ENCODE results near the gene SAAL1. TPM values are rescaled to one million over a fixed set of nuclear protein-coding genes. Genes with fewer than 3 reads are reported as not detected.
"Not testable (repeated sequence)": the region's sequence is repeated elsewhere in the genome, so short reads cannot be mapped to it uniquely, and the experiment has no call there.

The SAAL1 gene
- total and polyA plus RNA-seq, 5 donors from 2014 or later: 15.1 to 25.5 (median 19.1) TPM

DNA sequence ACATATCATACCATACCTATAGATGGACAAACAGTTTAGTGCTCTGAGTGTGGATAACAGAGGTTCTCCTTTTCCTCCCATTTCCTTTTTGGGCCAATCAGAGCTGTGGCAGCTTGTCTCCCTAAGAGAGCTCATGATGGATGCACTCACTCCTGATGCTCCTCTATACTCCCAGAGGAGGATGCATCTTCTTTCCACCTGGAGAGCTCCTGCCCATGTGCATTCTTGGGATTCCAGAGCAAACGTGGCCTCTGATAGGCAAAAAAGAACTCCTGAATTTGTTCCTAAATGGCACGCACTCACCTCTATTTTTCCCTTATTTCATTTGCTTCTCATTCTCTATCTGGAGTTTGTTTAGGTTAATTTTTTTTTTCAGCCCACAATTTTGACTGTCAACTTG lies 29.4 kb upstream of the SAAL1 start:
- Mint-ChIP-seq H3K36me3 (no peaks in the 10 kb centered on the region), H3K27ac (no peak overlapping the region), H3K27me3 (peaks cover 44% of the 10 kb centered on the region), H3K4me1 (no peaks in the 10 kb centered on the region), H3K4me3 (no peak overlapping the region), H3K9me3 (peaks cover 0 to 2% (median 0%) of the 10 kb centered on the region in 7 donors)
- Histone ChIP-seq H3K4me1 (ENCODE audit: control insufficient read depth, insufficient read depth, low read length, poor library complexity, severe bottlenecking) (no peaks in the 10 kb centered on the region), H3K27ac (ENCODE audit: insufficient read depth, low read length, poor library complexity, severe bottlenecking) (no peak overlapping the region), H3K9me3 (ENCODE audit: control insufficient read depth in 2 of 2, low read length in 2 of 2) (no peaks in the 10 kb centered on the region), H3K27me3 (ENCODE audit: control insufficient read depth, insufficient read depth, low read length) (peaks cover 20% of the 10 kb centered on the region), H3K36me3 (ENCODE audit: control insufficient read depth, insufficient read depth, low read length) (no peaks in the 10 kb centered on the region), H3K4me3 (ENCODE audit: low read depth, low read length) (no peak overlapping the region)
- ATAC-seq (ENCODE audit: low read depth in 2 of 2) (no peak), DNase-seq (no peak)

DNA sequence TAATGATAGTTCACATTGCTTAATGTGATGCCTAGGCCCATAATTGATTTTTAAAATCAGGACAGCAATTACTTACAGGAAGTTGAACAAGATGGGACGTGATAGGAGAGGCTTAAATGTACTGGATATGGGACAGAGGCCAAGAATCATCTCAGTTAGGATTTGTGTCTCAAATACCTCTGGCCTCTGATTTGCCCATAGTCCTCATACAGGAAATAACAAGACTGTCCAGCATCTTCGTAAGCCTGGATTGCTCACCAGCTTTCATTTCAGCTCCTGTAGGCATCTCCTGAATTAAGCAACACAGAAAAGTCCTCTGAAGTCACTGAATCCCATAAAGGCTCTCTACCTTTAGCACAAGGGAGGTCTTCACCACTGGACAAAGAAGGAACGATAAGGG lies 26.5 kb upstream of the SAAL1 start, which contains the start of gene MRGPRX3:
Gene MRGPRX3 (plus strand): TSS at position 231 of the 400 bp plus-strand sequence. CDS start 4,632 bp downstream, outside the sequence.
- Mint-ChIP-seq H3K9me3 (peaks cover 0 to 5% (median 0%) of the 10 kb centered on the region in 7 donors), H3K4me1 (no peaks in the 10 kb centered on the region), H3K36me3 (no peaks in the 10 kb centered on the region), H3K27ac (no peak within 1 kb of the TSS), H3K4me3 (no peak within 1 kb of the TSS), H3K27me3 (peaks cover 42% of the 10 kb centered on the region)
- Histone ChIP-seq H3K4me1 (ENCODE audit: control insufficient read depth, insufficient read depth, low read length, poor library complexity, severe bottlenecking) (no peaks in the 10 kb centered on the region), H3K4me3 (ENCODE audit: low read depth, low read length) (no peak within 1 kb of the TSS), H3K36me3 (ENCODE audit: control insufficient read depth, insufficient read depth, low read length) (no peaks in the 10 kb centered on the region), H3K9me3 (ENCODE audit: control insufficient read depth in 2 of 2, low read length in 2 of 2) (no peaks in the 10 kb centered on the region), H3K27ac (ENCODE audit: insufficient read depth, low read length, poor library complexity, severe bottlenecking) (no peak within 1 kb of the TSS), H3K27me3 (ENCODE audit: control insufficient read depth, insufficient read depth, low read length) (peaks cover 20% of the 10 kb centered on the region)
- no peak for ATAC-seq (ENCODE audit: low read depth in 2 of 2)
- DNase-seq: no peak

DNA sequence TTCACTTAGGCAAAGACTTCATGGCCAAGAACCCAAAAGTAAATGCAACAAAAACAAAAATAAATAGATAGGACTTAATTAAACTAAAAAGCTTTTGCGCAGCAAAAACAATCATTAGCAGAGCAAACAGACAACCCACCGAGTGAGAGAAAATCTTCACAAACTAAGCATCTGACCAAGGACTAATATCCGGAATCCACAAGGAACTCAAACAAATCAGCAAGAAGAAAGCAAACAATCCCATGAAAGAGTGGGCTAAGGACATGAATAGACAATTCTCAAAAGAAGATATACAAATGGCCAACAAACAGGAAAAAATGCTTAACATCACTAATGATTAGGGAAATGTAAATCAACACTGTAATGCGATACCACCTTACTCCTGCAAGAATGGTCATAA lies 25.2 kb upstream of the SAAL1 start:
- H3K9me3 ChIP-seq (ENCODE audit: control insufficient read depth in 2 of 2, low read length in 2 of 2); H3K4me1 Mint-ChIP-seq; H3K4me1 ChIP-seq (ENCODE audit: control insufficient read depth, insufficient read depth, low read length, poor library complexity, severe bottlenecking); H3K4me3 Mint-ChIP-seq; H3K36me3 Mint-ChIP-seq; H3K9me3 Mint-ChIP-seq; H3K4me3 ChIP-seq (ENCODE audit: low read depth, low read length); H3K27ac ChIP-seq (ENCODE audit: insufficient read depth, low read length, poor library complexity, severe bottlenecking); H3K27ac Mint-ChIP-seq; H3K36me3 ChIP-seq (ENCODE audit: control insufficient read depth, insufficient read depth, low read length); DNase-seq; ATAC-seq (ENCODE audit: low read depth in 2 of 2): not testable (repeated sequence)
- peaks cover 47% of the 10 kb centered on the region for H3K27me3 Mint-ChIP-seq
- peaks cover 20% of the 10 kb centered on the region for H3K27me3 ChIP-seq (ENCODE audit: control insufficient read depth, insufficient read depth, low read length)

DNA sequence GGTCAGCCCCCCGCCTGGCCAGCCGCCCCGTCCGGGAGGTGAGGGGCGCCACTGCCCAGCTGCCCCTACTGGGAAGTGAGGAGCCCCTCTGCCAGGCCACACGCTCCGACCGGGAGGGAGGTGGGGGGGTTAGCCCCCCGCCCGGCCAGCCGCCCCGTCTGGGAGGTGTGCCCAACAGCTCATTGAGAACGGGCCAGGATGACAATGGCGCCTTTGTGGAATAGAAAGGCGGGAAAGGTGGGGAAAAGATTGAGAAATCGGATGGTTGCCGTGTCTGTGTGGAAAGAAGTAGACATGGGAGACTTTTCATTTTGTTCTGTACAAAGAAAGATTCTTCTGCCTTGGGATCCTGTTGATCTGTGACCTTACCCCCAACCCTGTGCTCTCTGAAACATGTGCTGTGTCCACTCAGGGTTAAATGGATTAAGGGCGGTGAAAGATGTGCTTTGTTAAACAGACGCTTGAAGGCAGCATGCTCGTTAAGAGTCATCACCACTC lies 15.5 kb upstream of the SAAL1 start:
- H3K9me3 Mint-ChIP-seq; H3K9me3 ChIP-seq (ENCODE audit: control insufficient read depth in 2 of 2, low read length in 2 of 2); H3K27ac ChIP-seq (ENCODE audit: insufficient read depth, low read length, poor library complexity, severe bottlenecking); H3K4me1 ChIP-seq (ENCODE audit: control insufficient read depth, insufficient read depth, low read length, poor library complexity, severe bottlenecking); DNase-seq; H3K27ac Mint-ChIP-seq; H3K36me3 ChIP-seq (ENCODE audit: control insufficient read depth, insufficient read depth, low read length); H3K4me1 Mint-ChIP-seq; H3K4me3 ChIP-seq (ENCODE audit: low read depth, low read length); H3K27me3 ChIP-seq (ENCODE audit: control insufficient read depth, insufficient read depth, low read length); H3K4me3 Mint-ChIP-seq; H3K36me3 Mint-ChIP-seq; ATAC-seq (ENCODE audit: low read depth in 2 of 2): not testable (repeated sequence)
- peaks cover 21% of the 10 kb centered on the region for H3K27me3 Mint-ChIP-seq

DNA sequence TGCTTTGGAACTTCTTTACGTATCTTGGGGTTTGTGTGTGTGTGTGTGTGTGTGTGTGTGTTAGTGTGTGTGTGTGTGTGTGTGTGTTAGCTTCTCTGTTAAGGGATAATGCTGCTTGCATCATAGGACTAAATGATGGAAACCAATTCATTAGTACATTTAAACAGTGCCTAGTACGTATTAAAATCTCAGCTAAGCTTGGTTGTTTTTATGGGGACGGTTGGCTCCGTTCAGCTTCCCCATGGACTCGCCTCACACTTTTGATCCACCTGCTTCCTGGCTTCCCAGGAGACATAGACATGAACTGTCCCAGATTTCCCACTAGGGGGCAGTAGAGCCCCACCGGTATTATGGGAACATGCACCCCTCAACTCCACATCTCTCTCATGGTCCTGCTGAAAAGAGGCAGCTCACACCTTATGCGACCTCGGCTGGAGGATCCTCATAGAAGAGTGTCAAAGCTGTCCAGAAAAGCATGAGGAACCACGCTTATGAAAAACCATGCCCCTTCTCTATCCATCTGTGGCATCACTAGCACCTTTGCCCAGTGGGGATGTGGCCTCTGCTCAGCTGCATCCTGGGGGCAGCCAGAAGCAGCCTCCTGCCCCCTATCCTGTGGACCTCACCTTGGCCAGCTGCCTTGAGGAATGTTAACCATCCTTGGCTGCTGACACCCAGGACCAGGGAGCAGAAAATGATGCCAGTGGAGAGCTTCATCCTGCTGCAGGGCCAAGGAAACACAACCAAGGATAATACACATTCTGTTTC lies 9.7 kb upstream of the SAAL1 start:
- Histone ChIP-seq H3K36me3 (ENCODE audit: control insufficient read depth, insufficient read depth, low read length) (no peaks in the 10 kb centered on the region), H3K27ac (ENCODE audit: insufficient read depth, low read length, poor library complexity, severe bottlenecking) (no peak overlapping the region), H3K4me3 (ENCODE audit: low read depth, low read length) (no peak overlapping the region), H3K27me3 (ENCODE audit: control insufficient read depth, insufficient read depth, low read length) (peaks cover 6% of the 10 kb centered on the region), H3K9me3 (ENCODE audit: control insufficient read depth in 2 of 2, low read length in 2 of 2) (no peaks in the 10 kb centered on the region), H3K4me1 (ENCODE audit: control insufficient read depth, insufficient read depth, low read length, poor library complexity, severe bottlenecking) (no peaks in the 10 kb centered on the region)
- Mint-ChIP-seq H3K4me3 (no peak overlapping the region), H3K27me3 (peaks cover 33% of the 10 kb centered on the region), H3K36me3 (no peaks in the 10 kb centered on the region), H3K4me1 (peaks cover 0 to 6% (median 2%) of the 10 kb centered on the region in 4 donors), H3K9me3 (peaks cover 0 to 3% (median 0%) of the 10 kb centered on the region in 7 donors), H3K27ac (no peak overlapping the region)
- DNase-seq: peak; percentile 56 to 64 (median 63)
- ATAC-seq (ENCODE audit: low read depth in 2 of 2): peak; percentile 68 to 81

GRCh38 chr11:18111005-18111404 lies 5.1 kb upstream of the SAAL1 start:
- peaks cover 0 to 13% (median 10%) of the 10 kb centered on the region in 4 donors for H3K4me1 Mint-ChIP-seq
- no peaks in the 10 kb centered on the region for H3K9me3 ChIP-seq (ENCODE audit: control insufficient read depth in 2 of 2, low read length in 2 of 2)
- no peak overlapping the region for H3K4me3 Mint-ChIP-seq
- H3K4me3 ChIP-seq (ENCODE audit: low read depth, low read length): no peak overlapping the region
- DNase-seq (no peak), ATAC-seq (ENCODE audit: low read depth in 2 of 2) (no peak)
- H3K9me3 Mint-ChIP-seq: no peaks in the 10 kb centered on the region
- H3K36me3 Mint-ChIP-seq: no peaks in the 10 kb centered on the region
- H3K27ac ChIP-seq (ENCODE audit: insufficient read depth, low read length, poor library complexity, severe bottlenecking): no peak overlapping the region
- H3K36me3 ChIP-seq (ENCODE audit: control insufficient read depth, insufficient read depth, low read length): no peaks in the 10 kb centered on the region
- peaks cover 7% of the 10 kb centered on the region for H3K4me1 ChIP-seq (ENCODE audit: control insufficient read depth, insufficient read depth, low read length, poor library complexity, severe bottlenecking)
- H3K27me3 Mint-ChIP-seq: peaks cover 42% of the 10 kb centered on the region
- H3K27ac Mint-ChIP-seq: no peak overlapping the region
- H3K27me3 ChIP-seq (ENCODE audit: control insufficient read depth, insufficient read depth, low read length): peaks cover 6% of the 10 kb centered on the region

DNA sequence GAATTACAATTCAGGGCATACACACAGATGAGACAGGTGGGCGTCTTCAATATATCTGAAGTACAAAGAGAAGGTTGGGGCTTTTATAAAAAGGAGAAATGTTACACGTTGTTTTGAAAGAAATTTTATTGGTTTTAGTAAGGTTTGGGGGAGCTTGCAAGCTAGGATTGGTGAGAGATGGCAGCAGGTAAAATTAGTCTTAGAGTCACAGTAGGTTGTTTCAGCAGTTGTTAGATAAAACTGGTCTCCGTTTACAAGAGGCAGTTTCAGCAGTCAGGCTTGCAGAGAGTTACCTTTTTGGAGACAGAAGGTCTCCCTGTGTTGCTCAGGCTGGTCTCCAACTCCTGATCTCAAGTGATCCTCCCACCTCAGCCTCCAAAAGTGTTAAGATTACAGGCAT lies 2.4 kb upstream of the SAAL1 start:
- no peaks in the 10 kb centered on the region for H3K9me3 ChIP-seq (ENCODE audit: control insufficient read depth in 2 of 2, low read length in 2 of 2)
- no peaks in the 10 kb centered on the region for H3K36me3 ChIP-seq (ENCODE audit: control insufficient read depth, insufficient read depth, low read length)
- DNase-seq (no peak), ATAC-seq (ENCODE audit: low read depth in 2 of 2) (no peak)
- no peak overlapping the region for H3K27ac ChIP-seq (ENCODE audit: insufficient read depth, low read length, poor library complexity, severe bottlenecking)
- peaks cover 19% of the 10 kb centered on the region for H3K27me3 Mint-ChIP-seq
- H3K4me3 Mint-ChIP-seq: peak overlapping the region in 2 of 4 donors; percentile 1 to 61
- H3K9me3 Mint-ChIP-seq: no peaks in the 10 kb centered on the region
- no peaks in the 10 kb centered on the region for H3K36me3 Mint-ChIP-seq
- peaks cover 3% of the 10 kb centered on the region for H3K27me3 ChIP-seq (ENCODE audit: control insufficient read depth, insufficient read depth, low read length)
- peaks cover 27% of the 10 kb centered on the region for H3K4me1 ChIP-seq (ENCODE audit: control insufficient read depth, insufficient read depth, low read length, poor library complexity, severe bottlenecking)
- H3K4me3 ChIP-seq (ENCODE audit: low read depth, low read length): no peak overlapping the region
- H3K4me1 Mint-ChIP-seq: peaks cover 6 to 29% (median 24%) of the 10 kb centered on the region in 4 donors
- no peak overlapping the region for H3K27ac Mint-ChIP-seq

- no peak overlapping the region for H3K4me3 ChIP-seq (ENCODE audit: low read depth, low read length)
- H3K4me1 ChIP-seq (ENCODE audit: control insufficient read depth, insufficient read depth, low read length, poor library complexity, severe bottlenecking): peaks cover 27% of the 10 kb centered on the region
- no peaks in the 10 kb centered on the region for H3K27me3 ChIP-seq (ENCODE audit: control insufficient read depth, insufficient read depth, low read length)
- Mint-ChIP-seq H3K9me3 (no peaks in the 10 kb centered on the region), H3K27me3 (peaks cover 18% of the 10 kb centered on the region), H3K27ac (peak overlapping the region; percentile 14 to 89 (median 29)), H3K4me3 (peak overlapping the region; percentile 92 to 94 (median 94)), H3K4me1 (peaks cover 12 to 44% (median 32%) of the 10 kb centered on the region in 4 donors), H3K36me3 (peaks cover 7% of the 10 kb centered on the region)
- DNase-seq (no peak), ATAC-seq (ENCODE audit: low read depth in 2 of 2) (no peak)
- no peaks in the 10 kb centered on the region for H3K9me3 ChIP-seq (ENCODE audit: control insufficient read depth in 2 of 2, low read length in 2 of 2)
- H3K27ac ChIP-seq (ENCODE audit: insufficient read depth, low read length, poor library complexity, severe bottlenecking): no peak overlapping the region
- peaks cover 12% of the 10 kb centered on the region for H3K36me3 ChIP-seq (ENCODE audit: control insufficient read depth, insufficient read depth, low read length)
Observed at GRCh38 chr11:18106688-18107087, 806 bp upstream of the SAAL1 start.
